Measurements from ENCODE around the gene TMPRSS7.
"Not testable (repeated sequence)": the region's sequence is repeated elsewhere in the genome, so short reads cannot be mapped to it uniquely, and the experiment has no call there.

The TMPRSS7 gene

GRCh38 chr3:112053229-112053628 is 18.7 kb downstream of the TMPRSS7 start:
- Histone ChIP-seq H3K4me1 (ENCODE audit: control insufficient read depth, insufficient read depth, low read length) (peaks cover 17% of the 10 kb centered on the region), H3K4me3 (ENCODE audit: insufficient read depth, low read depth, low read length) (no peak overlapping the region), H3K36me3 (ENCODE audit: control insufficient read depth, insufficient read depth, low read length) (no peaks in the 10 kb centered on the region), H3K27me3 (ENCODE audit: control insufficient read depth, insufficient read depth, low read length, poor library complexity, severe bottlenecking) (no peaks in the 10 kb centered on the region), H3K27ac (ENCODE audit: insufficient read depth, low read depth, low read length, poor library complexity, severe bottlenecking) (no peak overlapping the region), H3K9me3 (ENCODE audit: control insufficient read depth, low read length) (no peaks in the 10 kb centered on the region)
- WGBS, 2 experiments = 0 to 13% methylated on average over 1 of the region's 1 CpG

GRCh38 chr3:112056451-112056929 is 22.0 kb downstream of the TMPRSS7 start:
- Histone ChIP-seq H3K36me3 (ENCODE audit: control insufficient read depth, insufficient read depth, low read length) (no peaks in the 10 kb centered on the region), H3K4me3 (ENCODE audit: insufficient read depth, low read depth, low read length) (no peak overlapping the region), H3K27me3 (ENCODE audit: control insufficient read depth, insufficient read depth, low read length, poor library complexity, severe bottlenecking) (no peaks in the 10 kb centered on the region), H3K27ac (ENCODE audit: insufficient read depth, low read depth, low read length, poor library complexity, severe bottlenecking) (no peak overlapping the region), H3K4me1 (ENCODE audit: control insufficient read depth, insufficient read depth, low read length) (peaks cover 17% of the 10 kb centered on the region), H3K9me3 (ENCODE audit: control insufficient read depth, low read length) (no peaks in the 10 kb centered on the region)
- 89 to 97% methylated on average over 6 of the region's 6 CpGs for WGBS, 2 experiments

GRCh38 chr3:112059497-112059896 is 25.0 kb downstream of the TMPRSS7 start:
- Histone ChIP-seq H3K27me3 (ENCODE audit: control insufficient read depth, insufficient read depth, low read length, poor library complexity, severe bottlenecking) (no peaks in the 10 kb centered on the region), H3K4me3 (ENCODE audit: insufficient read depth, low read depth, low read length) (no peak overlapping the region), H3K4me1 (ENCODE audit: control insufficient read depth, insufficient read depth, low read length) (no peaks in the 10 kb centered on the region), H3K9me3 (ENCODE audit: control insufficient read depth, low read length) (no peaks in the 10 kb centered on the region), H3K27ac (ENCODE audit: insufficient read depth, low read depth, low read length, poor library complexity, severe bottlenecking) (no peak overlapping the region), H3K36me3 (ENCODE audit: control insufficient read depth, insufficient read depth, low read length) (no peaks in the 10 kb centered on the region)
- WGBS, 2 experiments = 87 to 98% methylated on average over 1 of the region's 1 CpG

GRCh38 chr3:112061152-112061551 is 26.6 kb downstream of the TMPRSS7 start:
- no peaks in the 10 kb centered on the region for H3K9me3 ChIP-seq (ENCODE audit: control insufficient read depth, low read length)
- no peaks in the 10 kb centered on the region for H3K27me3 ChIP-seq (ENCODE audit: control insufficient read depth, insufficient read depth, low read length, poor library complexity, severe bottlenecking)
- H3K4me3 ChIP-seq (ENCODE audit: insufficient read depth, low read depth, low read length) = no peak overlapping the region
- H3K4me1 ChIP-seq (ENCODE audit: control insufficient read depth, insufficient read depth, low read length) = no peaks in the 10 kb centered on the region
- WGBS, 2 experiments = 95 to 98% methylated on average over 3 of the region's 3 CpGs
- no peak overlapping the region for H3K27ac ChIP-seq (ENCODE audit: insufficient read depth, low read depth, low read length, poor library complexity, severe bottlenecking)
- H3K36me3 ChIP-seq (ENCODE audit: control insufficient read depth, insufficient read depth, low read length) = no peaks in the 10 kb centered on the region

- not testable (repeated sequence) for H3K9me3 ChIP-seq (ENCODE audit: control insufficient read depth, low read length); H3K36me3 ChIP-seq (ENCODE audit: control insufficient read depth, insufficient read depth, low read length); H3K27ac ChIP-seq (ENCODE audit: insufficient read depth, low read depth, low read length, poor library complexity, severe bottlenecking); H3K4me3 ChIP-seq (ENCODE audit: insufficient read depth, low read depth, low read length); H3K27me3 ChIP-seq (ENCODE audit: control insufficient read depth, insufficient read depth, low read length, poor library complexity, severe bottlenecking); H3K4me1 ChIP-seq (ENCODE audit: control insufficient read depth, insufficient read depth, low read length)
- WGBS, 2 experiments = 92% methylated on average over 8 of the region's 8 CpGs
Observed at GRCh38 chr3:112072387-112073060, 38.0 kb downstream of the TMPRSS7 start.

- no peaks in the 10 kb centered on the region for H3K36me3 ChIP-seq (ENCODE audit: control insufficient read depth, insufficient read depth, low read length)
- H3K27me3 ChIP-seq (ENCODE audit: control insufficient read depth, insufficient read depth, low read length, poor library complexity, severe bottlenecking) = no peaks in the 10 kb centered on the region
- 97 to 100% methylated on average over 2 of the region's 2 CpGs for WGBS, 2 experiments
- H3K4me3 ChIP-seq (ENCODE audit: insufficient read depth, low read depth, low read length) = no peak overlapping the region
- H3K4me1 ChIP-seq (ENCODE audit: control insufficient read depth, insufficient read depth, low read length) = peaks cover 9% of the 10 kb centered on the region
- no peak overlapping the region for H3K27ac ChIP-seq (ENCODE audit: insufficient read depth, low read depth, low read length, poor library complexity, severe bottlenecking)
- no peaks in the 10 kb centered on the region for H3K9me3 ChIP-seq (ENCODE audit: control insufficient read depth, low read length)
Observed at GRCh38 chr3:112074006-112074405, 39.5 kb downstream of the TMPRSS7 start.

GRCh38 chr3:112074616-112075497 is 40.3 kb downstream of the TMPRSS7 start:
- Histone ChIP-seq H3K27me3 (ENCODE audit: control insufficient read depth, insufficient read depth, low read length, poor library complexity, severe bottlenecking) (no peaks in the 10 kb centered on the region), H3K4me3 (ENCODE audit: insufficient read depth, low read depth, low read length) (no peak overlapping the region), H3K9me3 (ENCODE audit: control insufficient read depth, low read length) (no peaks in the 10 kb centered on the region), H3K27ac (ENCODE audit: insufficient read depth, low read depth, low read length, poor library complexity, severe bottlenecking) (no peak overlapping the region), H3K4me1 (ENCODE audit: control insufficient read depth, insufficient read depth, low read length) (peaks cover 9% of the 10 kb centered on the region), H3K36me3 (ENCODE audit: control insufficient read depth, insufficient read depth, low read length) (no peaks in the 10 kb centered on the region)
- 59 to 75% methylated on average over 5 of the region's 6 CpGs for WGBS, 2 experiments

- WGBS, 2 experiments = 93 to 94% methylated on average over 9 to 10 of the region's 10 CpGs
- Histone ChIP-seq H3K27me3 (ENCODE audit: control insufficient read depth, insufficient read depth, low read length, poor library complexity, severe bottlenecking) (no peaks in the 10 kb centered on the region), H3K27ac (ENCODE audit: insufficient read depth, low read depth, low read length, poor library complexity, severe bottlenecking) (no peak overlapping the region)
Observed at GRCh38 chr3:112078125-112079083, 43.9 kb downstream of the TMPRSS7 start.

GRCh38 chr3:112083239-112083638 is 48.7 kb downstream of the TMPRSS7 start:
- H3K27ac ChIP-seq (ENCODE audit: insufficient read depth, low read depth, low read length, poor library complexity, severe bottlenecking) = no peak overlapping the region
- H3K4me1 ChIP-seq (ENCODE audit: control insufficient read depth, insufficient read depth, low read length) = no peaks in the 10 kb centered on the region
- 83 to 92% methylated on average over 4 of the region's 4 CpGs for WGBS, 2 experiments
- no peaks in the 10 kb centered on the region for H3K9me3 ChIP-seq (ENCODE audit: control insufficient read depth, low read length)
- H3K36me3 ChIP-seq (ENCODE audit: control insufficient read depth, insufficient read depth, low read length) = no peaks in the 10 kb centered on the region
- peaks cover 40% of the 10 kb centered on the region for H3K27me3 ChIP-seq (ENCODE audit: control insufficient read depth, insufficient read depth, low read length, poor library complexity, severe bottlenecking)
- no peak overlapping the region for H3K4me3 ChIP-seq (ENCODE audit: insufficient read depth, low read depth, low read length)

More at GRCh38 chr3:112078125-112079083, 43.9 kb downstream of the TMPRSS7 start:
- Histone ChIP-seq H3K4me3 (ENCODE audit: insufficient read depth, low read depth, low read length) (no peak overlapping the region), H3K4me1 (ENCODE audit: control insufficient read depth, insufficient read depth, low read length) (peaks cover 9% of the 10 kb centered on the region), H3K9me3 (ENCODE audit: control insufficient read depth, low read length) (no peaks in the 10 kb centered on the region), H3K36me3 (ENCODE audit: control insufficient read depth, insufficient read depth, low read length) (no peaks in the 10 kb centered on the region)

Measured in ectodermal cell (in vitro differentiated cells).